ENCODE data around the gene YDJC.
"Not testable (repeated sequence)": the region's sequence is repeated elsewhere in the genome, so short reads cannot be mapped to it uniquely, and the experiment has no call there.

Gene YDJC

DNA sequence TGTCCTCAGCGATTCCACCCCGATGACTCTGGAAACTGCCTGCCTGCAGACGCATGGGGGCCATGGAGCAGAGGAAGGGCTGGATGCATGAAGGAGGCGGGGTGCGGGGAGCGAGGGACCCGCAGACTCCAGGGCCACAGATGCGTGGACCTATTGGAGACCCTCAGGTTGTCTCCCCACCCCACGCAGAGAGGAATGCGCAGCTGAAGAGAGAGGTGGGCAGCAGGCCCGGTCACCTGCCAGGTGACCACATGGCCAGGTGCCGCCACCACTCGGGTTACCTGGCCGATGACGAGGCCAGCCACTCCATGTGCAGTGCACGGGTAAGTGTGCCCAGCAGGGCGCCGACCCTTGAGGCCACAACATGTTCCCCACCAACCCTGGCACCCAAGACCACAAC lies 3.1 kb upstream of the YDJC start:
- in situ Hi-C loops (cut with MboI; ENCODE audit: low sequenced_read_pairs) = no loop called here

DNA sequence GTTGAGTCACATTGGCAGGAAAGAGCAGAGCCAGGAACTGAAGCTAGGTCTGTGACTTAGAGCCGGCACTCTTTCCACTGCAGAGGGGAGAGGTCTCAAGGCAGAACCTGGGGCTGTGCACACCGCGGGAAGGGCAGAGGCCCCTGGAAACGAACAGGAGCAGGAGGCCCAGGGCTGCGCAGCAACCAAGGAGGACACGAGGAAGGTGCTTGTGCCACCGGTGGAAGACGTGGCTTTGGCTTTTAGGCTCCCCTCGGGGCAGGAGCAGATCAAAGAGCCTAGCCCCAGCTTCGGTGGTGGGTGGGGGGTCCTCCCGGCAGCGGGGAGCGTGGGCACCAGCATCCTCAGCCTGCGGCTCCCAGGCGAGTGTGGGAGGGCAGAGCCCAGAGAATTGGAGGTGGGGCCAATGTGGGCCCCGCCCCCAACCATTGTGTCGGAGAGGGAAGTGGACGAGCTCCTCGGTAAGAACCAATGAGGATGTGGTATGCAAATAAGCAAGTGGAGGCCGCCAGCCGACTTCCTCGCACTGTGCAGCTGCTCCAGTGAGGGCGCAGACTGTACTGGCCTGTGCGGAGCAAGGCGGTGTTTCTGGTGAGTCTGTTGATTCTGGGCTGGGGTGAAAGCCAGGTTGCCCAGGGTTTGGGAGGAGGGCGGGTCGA lies 2.5 kb upstream of the YDJC start, which contains the start of gene CCDC116:
TSS of gene CCDC116 (plus strand) at position 524 of the 659 bp plus-strand sequence. CDS start 422 bp downstream, outside the sequence.
- in situ Hi-C loops (cut with MboI; ENCODE audit: low sequenced_read_pairs) = no loop called here

DNA sequence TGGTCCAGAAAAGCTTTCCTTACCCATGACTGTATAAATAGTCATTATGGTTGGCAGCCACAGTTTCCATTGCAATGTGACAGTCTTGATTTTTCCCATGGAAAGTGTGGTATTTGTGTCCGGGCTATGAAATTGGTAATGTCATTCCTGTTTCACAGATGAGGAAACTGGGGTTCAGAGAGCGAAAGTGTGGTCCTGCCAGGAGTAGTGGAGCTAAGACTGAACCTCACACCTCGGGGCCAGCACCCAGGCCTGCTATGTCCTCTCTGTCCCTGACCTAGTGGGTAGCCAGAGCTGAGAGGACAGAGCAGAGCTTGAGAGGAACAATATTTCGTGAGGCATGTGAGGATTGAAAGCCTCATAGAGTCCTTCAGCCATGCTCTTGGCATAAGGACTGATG lies 1.2 kb upstream of the YDJC start:
- in situ Hi-C loops (cut with MboI; ENCODE audit: low sequenced_read_pairs) = no loop called here

DNA sequence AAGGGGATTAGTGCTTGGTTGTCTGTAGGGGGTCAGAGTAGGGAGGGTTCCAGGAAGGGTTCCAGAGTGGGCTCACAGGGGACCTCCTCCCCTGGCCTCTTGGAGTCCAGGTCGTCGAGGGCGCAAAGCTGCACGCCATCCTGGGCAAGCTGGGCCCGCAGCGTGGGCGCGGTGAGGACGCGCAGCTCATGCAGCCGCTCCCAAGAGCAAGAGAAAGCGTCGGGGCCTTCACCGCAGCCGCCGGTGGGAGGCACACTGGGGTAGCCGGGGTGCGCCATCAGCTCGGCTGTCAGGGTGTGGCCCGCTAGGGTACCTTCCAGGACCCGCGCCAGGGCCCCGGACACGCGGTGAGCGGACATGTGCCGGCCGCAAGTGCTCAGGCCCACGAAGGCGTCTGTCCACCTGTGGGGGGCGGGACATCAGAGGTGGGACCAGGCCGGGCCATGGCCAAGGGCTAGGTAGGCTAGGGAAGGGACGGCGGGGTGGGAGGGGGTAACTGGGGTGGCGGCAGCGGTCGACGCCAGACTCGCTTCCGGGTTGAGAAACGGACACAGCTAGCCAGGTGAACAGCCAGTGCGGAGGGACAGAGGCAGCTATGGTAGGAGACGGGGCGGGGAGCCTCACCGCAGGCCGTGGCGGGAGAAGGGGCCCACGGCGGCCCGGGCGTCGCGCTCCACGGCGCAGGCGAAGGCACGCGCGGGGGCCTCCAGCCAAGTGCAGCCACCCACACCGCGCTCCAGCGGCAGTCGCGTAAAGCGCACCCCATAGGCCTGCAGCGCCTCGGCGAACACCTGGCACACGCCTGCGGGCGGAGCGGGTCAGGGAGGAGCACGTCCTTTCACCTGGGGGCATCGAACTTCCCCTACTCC lies 1.2 kb downstream of the YDJC start:
- in situ Hi-C loops (cut with MboI; ENCODE audit: low sequenced_read_pairs) = no loop called here

DNA sequence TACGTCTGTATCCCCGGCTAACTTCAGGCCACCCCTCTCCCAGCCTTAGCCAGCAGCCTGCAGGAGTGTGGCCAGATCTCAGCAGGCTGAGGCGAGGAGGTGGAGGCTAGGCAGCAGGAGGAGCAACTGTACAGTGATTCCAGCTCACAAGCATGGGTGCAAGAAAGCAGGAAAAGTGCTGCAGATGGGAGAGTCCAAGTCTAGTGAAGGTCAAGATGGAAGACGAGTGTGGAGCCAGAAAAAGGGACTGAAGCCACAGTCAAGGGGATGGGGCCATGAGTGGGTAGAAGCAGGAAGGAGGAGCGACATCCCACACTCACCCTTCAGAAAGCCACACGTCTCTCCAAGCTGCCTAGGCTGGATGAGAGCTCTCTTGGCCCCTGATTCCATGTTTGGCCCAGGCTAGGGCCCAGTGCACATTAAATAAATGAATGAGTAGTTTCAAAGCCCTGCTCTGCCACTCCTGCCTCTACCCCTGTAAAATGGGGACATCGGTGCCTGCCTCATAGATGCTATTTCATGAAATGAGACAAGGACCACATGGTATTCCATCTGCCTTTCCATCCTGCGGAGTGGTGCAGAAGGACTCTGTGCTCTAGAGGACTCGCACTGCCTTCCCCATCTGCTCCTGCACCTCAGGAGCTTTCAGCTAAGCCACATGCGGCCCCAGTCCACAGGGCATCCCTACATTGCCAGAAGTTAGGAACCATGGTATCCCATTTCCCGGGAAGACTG lies 2.9 kb downstream of the YDJC start:
- in situ Hi-C loops (cut with MboI; ENCODE audit: low sequenced_read_pairs) = no loop called here

DNA sequence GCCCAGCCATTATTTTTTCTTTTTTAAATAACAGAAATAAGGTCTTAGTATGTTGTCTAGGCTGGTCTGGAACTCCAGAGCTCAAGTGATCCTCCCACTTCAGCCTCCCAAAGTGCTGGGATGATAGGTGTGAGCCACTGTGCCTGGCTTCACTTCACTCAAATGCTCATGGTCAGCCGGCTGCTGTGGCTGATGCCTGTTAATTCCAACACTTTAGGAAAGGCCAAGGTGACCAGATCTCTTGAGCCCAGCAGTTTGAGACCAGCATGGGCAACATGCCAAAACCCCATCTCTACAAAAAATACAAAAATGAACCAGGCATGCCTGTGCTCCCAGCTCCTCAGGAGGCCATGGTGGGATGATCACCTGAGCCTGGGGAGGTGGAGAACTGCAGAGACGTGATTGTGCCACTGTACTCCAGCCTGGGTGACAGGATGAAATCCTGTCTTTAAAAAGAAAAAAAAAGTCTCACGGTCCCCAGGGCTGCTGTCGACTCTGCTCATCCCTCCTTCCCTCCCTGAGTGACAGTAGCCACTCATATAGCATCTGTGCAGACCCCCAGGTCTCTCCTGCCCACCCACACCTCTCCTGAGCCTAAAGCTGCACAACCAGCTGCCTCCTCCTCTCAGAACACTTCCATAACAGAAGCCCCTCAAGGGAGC lies 3.6 kb downstream of the YDJC start:
- in situ Hi-C loops (cut with MboI; ENCODE audit: low sequenced_read_pairs) = no loop called here

DNA sequence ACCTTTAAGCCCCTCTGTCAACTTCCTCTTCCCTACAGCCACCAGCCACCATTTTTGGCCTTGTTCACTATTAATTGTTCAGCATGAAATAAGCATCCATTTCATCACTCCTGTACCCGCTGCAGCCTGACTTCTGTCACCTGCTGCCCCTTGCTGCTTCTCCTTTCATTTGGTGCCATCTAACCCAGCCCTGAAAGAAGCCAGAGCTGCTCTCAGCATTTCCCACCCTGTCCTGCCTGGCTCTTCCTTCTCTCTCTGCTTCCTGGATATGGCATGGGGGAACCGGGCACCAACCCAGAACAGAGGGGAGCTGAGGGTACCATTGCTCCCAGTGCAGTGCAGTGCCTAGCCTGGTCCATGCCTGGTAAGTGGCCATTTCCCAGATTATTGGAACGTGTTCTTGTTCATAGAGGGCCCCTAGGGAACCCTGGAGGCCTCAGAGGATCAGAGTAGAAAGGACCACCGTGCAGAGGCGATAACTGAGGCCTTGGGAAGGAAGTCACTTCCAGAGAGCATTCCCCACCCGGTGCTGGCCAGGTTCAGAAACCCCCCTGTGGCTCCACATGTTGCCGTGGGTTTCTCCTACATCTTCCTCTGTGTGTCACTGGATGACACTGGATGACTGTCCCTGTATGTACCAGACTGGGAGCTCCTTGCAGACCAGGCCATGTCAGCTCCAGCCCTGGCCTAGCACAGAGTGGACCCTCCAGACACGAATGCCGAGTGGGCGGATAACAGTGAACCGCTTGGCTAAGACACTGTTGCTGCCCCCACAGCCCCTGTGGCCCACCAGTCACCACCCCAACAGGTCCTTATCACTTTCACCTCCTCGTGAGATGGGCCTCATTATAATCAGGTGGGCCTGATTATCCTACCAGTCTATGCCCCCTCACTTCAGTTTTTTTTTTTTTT lies 4.7 kb downstream of the YDJC start:
- in situ Hi-C loops (cut with MboI; ENCODE audit: low sequenced_read_pairs) = no loop called here

DNA sequence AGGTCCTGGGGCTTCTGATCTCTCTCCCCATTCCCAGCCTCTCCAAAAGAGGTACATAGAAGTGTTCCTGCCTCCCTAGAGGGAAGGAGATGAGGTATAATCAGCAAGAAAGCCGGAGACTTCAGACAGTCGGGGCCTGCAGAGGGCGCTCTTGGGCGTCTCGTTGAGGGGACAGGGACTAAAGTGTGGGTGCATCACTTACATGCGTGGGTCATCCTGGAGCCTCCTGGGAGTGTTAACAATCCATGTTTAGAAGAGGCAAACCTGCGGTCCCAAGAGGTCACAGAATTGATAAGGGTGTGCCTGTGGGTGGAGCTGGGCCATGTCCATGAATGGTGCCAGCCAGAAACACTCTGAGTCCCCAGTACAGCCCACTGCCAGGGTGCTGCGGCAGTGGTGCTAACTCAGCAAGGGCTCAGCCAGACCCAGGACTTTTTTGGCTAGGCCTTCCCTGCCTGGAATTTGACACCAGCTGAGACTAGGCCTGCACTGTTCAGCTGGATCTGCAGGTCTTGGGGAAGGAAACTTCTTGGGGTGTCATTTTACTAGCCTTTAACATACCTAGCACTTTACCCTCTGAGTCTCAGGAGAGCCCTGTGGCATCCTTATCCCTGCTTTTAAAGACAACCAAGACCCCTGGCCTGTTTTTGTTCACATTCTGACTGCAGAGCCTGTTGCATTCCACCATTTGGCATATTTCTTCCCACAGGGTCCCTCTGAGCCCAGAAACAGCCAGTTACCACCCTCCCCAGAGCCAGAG lies 5.5 kb downstream of the YDJC start:
- in situ Hi-C loops (cut with MboI; ENCODE audit: low sequenced_read_pairs) = no loop called here

DNA sequence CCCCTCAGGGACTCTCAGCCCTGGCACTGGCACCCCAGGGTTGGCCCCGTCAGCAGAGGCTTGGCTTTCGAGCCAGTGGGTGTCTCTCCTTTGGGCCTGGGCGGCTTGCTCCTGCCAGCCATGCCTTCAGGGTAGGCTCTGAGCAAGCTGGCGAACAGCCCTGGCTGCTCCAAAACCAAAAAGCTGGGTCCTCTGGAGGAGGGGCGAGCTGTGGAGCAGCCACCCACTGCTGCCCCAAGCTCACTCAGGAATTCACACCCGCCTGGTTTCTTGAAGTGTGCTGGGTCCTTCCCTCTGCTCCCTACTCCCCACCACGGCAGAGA lies 6.2 kb downstream of the YDJC start:
- in situ Hi-C loops (cut with MboI; ENCODE audit: low sequenced_read_pairs) = no loop called here

DNA sequence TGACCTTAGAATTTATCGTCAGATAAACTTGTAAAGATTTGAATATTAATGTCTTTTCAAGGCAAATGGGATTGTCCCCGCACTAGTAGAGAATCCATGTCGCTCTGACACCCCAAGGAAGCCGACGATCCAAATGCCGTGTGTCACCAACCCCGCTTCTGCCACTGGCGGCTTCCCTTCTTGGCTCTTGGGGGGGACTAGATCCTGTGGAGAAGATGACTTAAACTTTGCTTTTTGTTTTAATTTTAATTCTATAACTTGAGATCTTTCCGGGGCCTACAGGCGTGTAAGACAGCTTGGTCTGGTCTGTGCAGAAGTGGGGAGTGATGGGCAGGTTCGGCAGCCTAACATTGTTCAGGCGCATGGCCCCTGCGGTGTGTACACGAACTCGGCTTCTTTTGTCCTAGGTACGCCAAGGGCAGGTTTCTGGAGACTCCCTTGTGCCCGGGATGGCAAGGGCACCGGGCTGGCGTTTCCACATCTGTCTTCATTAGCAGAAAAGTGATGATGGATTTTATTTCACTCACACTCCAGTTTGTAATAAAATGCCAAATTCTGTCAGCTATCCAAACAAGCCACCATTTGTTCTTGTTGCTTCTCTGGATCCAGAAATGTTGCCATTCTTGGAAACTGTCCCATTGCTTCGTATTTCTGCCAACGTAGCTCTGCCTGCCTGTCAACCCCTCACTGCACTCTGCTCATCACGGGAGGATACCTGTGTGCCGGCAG lies 6.7 kb downstream of the YDJC start:
- in situ Hi-C loops (cut with MboI; ENCODE audit: low sequenced_read_pairs) = no loop called here

DNA sequence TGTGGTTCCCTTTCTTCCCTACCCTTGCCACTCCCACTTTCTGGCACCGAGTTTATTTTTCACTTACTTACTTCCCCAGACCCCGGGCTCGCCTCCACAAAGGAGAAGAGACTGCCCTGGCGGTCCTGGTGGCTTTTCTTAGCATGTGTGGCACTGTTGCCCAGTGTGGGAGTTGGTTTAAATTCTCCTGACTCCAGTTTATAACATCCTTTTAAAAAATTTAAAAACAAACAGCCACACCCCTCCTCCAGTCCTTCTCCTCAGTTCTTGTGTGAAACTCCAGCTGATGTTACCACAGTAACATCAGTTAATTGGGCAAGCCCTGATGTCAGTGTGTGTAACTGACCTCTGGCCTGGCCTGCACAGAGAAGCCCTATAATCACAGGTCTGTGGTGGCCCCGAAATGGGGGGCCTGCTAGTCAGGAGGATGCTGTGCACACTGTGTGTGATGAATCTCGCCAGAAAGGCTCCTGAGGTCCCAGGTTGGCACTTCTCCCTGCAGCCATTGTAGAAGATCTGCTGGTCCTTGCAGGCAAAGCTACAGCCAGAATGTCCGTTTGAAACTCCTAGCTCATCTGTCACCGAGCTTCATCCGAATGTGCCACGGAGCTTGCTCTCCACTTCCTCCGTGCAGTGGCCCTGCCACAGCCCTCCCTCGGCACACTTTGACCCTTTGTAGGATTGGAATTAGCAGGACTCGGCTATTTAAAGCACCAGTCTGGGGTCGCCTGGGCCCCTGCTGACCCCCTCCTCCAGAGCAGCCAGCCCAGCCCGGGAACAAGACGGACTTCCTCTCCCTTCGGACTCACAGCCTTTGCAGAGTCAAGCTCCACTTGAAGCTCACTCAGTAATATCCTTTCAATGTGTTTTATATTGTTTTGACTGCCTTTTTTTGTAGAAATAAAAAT lies 7.6 kb downstream of the YDJC start:
- in situ Hi-C loops (cut with MboI; ENCODE audit: low sequenced_read_pairs) = no loop called here

DNA sequence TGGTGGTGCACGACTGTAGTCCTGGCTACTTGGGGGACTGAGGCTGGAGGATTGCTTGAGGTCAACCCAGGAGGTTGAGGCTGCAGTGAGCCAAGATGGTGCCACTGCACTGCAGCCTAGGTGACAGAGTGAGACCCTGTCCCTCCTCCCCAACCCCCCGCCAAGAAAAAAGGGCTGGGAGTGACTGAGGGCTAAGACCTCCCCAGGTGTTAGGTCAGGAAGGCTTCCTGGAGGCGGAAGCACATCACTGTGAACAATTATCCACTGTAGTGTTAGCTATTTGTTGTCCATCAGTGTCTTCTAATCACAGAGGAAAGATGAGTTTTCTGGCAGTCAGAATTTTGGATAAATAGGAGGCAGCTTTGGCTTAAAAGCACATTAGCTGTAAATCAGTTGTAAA lies 8.8 kb downstream of the YDJC start:
- in situ Hi-C loops (cut with MboI; ENCODE audit: low sequenced_read_pairs) = no loop called here

DNA sequence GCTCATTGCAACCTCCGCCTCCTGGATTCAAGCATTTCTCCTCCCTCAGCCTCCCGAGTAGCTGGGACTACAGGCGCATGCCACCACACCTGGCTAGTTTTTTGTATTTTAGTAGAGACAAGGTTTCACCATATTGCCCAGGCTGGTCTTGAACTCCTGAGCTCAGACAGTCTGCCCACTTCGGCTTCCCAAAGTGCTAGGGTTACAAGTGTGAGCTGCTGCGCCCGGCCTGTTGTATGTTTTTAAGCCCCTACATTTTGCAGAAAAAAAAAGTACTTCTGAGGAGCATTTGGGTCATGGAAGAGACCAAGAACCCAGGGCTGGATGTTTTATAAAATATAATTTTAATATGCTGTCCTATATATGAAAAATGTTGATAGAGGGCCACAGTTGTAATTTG lies 12.5 kb downstream of the YDJC start:
- in situ Hi-C loops (cut with MboI; ENCODE audit: low sequenced_read_pairs) = not testable (repeated sequence)

DNA sequence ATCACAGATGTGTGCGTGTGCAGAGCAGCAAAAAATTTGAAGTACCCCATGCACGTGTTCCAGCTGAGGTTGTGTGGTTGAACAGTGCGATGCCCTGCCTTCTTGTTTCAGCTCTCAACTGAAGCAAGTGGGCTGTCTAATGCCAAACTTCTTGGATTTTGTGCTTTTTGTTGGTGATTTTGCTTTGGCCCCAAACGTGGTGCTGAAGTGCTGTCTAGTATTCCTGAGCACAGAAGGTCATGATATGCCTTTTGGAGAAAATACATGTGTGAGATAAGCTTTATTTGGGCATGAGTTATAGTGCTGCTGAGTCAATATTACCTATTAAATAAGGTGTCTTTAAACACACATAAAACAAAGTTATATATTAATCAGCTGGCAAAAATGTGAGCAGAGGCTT lies 14.1 kb downstream of the YDJC start:
- in situ Hi-C loops (cut with MboI; ENCODE audit: low sequenced_read_pairs) = no loop called here

DNA sequence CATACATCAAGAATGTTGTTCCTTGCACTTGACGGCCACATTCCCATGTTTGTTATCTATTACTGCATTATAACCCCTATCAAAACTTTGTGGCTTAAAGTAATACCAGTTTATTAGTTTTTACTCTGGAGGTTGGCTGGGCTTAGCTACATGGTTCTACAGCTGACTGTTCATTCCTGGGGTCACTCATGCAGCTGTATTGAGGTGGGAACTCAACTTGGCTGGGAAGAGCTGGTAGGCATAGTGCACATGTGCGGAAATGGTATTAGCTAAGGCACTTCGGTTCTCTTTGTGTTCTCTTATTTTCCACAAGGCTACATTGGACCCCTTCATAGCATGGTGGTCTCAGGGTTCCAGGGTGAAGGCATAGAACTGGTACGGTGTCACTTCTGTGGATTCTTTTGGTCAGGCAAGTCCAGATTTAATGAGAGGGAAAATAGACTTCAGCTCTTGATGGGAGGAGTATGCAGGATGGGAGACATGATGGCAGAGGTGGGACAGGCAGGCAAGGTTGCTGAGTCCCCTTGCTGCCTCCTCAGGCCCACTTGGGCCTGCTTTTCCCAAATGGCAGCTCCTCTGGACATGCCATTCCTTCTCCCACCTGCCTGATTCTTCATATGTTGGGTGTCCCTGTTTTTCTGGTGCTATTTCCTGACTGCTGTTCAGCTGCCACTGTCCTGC lies 16.1 kb downstream of the YDJC start:
- in situ Hi-C loops (cut with MboI; ENCODE audit: low sequenced_read_pairs) = no loop called here

DNA sequence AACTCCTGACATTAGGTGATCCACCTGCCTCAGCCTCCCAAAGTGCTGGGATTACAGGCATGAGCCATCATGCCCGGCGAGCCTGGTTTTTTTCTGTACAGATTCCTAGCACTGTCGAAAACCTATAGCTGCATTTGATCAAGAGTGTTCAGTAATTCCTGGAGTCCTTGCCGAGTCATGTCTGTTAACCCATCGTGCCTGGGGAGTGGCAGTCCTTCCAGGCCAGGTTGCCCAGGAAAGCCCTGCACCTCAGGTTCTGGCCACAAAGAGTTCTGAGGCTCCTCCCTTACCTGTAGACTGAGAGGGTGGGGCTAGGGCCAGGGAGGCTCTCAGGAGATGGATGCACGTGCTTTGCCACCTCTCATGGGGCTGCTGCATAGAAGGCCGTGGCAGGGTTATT lies 17.0 kb downstream of the YDJC start:
- in situ Hi-C loops (cut with MboI; ENCODE audit: low sequenced_read_pairs) = no loop called here

DNA sequence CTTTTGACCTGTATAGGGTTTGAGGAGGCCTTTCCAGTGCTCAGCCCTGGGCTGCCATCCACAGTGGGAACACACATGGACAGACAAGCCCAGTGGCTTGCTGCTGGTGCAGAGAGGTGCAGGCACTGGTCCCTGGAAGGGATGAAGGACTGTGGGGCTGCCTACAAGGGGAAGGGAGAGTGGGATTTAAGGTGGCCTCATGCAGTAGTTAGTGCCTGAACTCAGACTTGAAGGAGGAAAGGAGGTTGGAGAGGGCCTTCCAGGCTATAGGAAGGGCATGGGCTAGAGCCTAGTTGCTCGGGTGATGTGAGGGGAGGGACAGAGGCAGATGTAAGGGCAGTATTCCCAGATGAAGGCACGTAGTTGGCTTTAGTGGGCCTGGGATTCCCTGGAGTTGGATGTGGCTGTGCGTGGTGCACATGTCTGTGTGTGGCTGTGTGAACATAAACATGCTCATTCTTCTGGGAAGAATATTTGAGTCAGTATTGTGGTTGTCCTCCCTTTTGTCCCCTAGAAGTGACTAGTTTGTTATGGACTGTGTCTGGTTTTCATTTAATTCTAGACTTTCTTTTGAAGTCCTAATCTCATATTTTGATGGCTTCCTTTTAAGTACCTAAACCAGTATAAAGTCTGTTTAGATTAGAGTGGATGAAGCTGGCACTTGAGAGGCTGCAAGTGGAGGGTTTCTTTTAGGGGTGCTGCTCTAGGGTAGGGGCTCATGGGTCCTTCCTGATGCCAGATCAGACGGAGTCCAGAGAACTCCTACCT lies 18.4 kb downstream of the YDJC start:
- in situ Hi-C loops (cut with MboI; ENCODE audit: low sequenced_read_pairs) = no loop called here
